Tibial nerve (tissue), 4 donors: ENCODE measurements around the gene FAM135A.

Experiments
- EP300 ChIP-seq, 2 donors: sonication (generic); formaldehyde crosslinking; IDR thresholded peaks; one replicate each; pipeline ENCODE4 v1.6.1; 2017; ENCODE audit warnings: antibody characterized with exemption in 2 of 2, mild to moderate bottlenecking in 1 of 2
- POLR2A ChIP-seq, 2 donors: fragments of 450-650 bp; IDR thresholded peaks; one replicate each; pipeline ENCODE4 v1.6.1; 2017; ENCODE audit warnings: antibody characterized with exemption in 2 of 2, mild to moderate bottlenecking in 2 of 2, moderate library complexity in 2 of 2
- TF ChIP-seq, protein P1 (sequence below), 5 experiments: fragments of 200-600 bp in 3 of 5; fragments of 450-650 bp in 2 of 5; sonication (generic) in 3 of 5; IDR thresholded peaks; one replicate each; pipeline ENCODE4 v1.5.1; 2016 to 2019; ENCODE audit warnings: antibody characterized with exemption in 5 of 5, mild to moderate bottlenecking in 3 of 5, moderate library complexity in 2 of 5

DNA sequence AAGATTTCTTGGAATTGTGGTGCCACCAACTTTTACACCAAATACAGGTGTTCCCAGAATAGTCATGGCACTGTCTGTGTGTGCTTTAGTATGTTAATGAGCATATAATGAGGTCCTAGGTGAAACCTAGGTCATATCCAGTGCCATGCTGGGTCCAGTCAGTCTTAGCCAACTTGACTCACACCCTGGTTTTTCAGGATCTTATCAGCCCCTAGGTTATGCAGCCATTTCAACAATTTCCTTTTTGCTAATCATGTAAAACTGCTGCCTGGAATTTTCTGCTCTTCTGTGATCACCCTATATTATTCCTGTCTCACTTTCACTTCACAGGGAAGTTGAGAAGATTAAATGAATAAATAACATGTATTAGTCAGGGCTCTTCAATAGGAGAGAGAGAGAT, 177.1 kb downstream of the FAM135A start:
- TF ChIP-seq, protein P1, sequence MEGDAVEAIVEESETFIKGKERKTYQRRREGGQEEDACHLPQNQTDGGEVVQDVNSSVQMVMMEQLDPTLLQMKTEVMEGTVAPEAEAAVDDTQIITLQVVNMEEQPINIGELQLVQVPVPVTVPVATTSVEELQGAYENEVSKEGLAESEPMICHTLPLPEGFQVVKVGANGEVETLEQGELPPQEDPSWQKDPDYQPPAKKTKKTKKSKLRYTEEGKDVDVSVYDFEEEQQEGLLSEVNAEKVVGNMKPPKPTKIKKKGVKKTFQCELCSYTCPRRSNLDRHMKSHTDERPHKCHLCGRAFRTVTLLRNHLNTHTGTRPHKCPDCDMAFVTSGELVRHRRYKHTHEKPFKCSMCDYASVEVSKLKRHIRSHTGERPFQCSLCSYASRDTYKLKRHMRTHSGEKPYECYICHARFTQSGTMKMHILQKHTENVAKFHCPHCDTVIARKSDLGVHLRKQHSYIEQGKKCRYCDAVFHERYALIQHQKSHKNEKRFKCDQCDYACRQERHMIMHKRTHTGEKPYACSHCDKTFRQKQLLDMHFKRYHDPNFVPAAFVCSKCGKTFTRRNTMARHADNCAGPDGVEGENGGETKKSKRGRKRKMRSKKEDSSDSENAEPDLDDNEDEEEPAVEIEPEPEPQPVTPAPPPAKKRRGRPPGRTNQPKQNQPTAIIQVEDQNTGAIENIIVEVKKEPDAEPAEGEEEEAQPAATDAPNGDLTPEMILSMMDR (IDR thresholded peaks at IDR 0.05) = no peak
- TF ChIP-seq POLR2A (IDR thresholded peaks at IDR 0.05) = no peak
- no peak for TF ChIP-seq EP300 (IDR thresholded peaks at IDR 0.05)
